HG03280 (cell line): ENCODE measurements around the gene INAVA.
"Not testable (repeated sequence)": the region's sequence is repeated elsewhere in the genome, so short reads cannot be mapped to it uniquely, and the experiment has no call there.

Source experiments
- ATAC-seq: cut with Tn5 transposase; IDR thresholded peaks from one replicate; pipeline ENCODE4 v1.9.1; 2021; ENCODE audit warnings: mild to moderate bottlenecking, moderate library complexity; ENCODE audit not compliant: unreplicated experiment

INAVA gene

DNA sequence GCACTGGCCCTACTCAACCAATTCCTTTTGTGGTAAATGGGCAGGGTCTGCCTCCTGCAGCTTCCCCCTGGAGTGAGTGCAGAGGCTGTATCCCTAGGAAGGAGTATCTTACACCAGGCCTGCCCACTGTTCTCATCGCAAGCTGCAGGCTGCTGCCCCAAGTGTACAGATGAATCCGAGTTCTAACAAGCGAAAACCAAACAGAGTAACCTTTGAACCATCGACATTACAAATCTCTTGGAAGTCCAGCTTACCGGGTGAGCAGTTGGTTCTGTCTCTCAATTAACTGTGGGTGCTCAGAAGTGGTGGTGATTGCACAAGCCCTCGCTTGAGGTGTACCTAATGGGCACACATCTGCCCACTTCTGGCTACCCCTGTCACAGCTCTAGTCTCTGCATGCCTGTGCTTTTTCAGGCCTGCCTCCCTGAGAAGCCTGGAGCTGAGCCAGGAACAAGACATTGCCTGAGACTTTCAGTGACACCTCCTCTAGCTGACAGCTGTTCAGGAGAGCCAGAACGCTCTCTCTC, 22.7 kb downstream of the INAVA start:
- ATAC-seq, result no peak

DNA sequence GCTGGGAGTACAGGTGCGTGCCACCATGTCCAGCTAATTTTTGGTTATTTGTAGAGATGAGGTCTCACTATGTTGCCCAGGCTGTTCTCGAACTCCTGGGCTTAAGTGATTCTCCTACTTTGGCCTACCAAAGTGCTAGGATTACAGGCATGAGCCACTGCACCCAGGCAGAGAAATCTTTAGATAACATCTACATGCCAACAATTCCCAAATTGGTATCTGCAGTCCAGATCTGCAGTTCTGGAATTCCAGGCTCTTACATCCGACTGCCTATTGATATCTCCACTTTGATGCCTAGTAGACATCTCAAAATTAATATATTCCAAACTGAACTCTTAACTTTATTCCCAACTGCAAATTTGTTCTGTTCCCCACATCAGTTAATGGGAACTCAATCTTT, 23.3 kb downstream of the INAVA start:
- no peak for ATAC-seq

GRCh38 chr1:200919386-200919785, 24.7 kb downstream of the INAVA start:
- ATAC-seq, result no peak

DNA sequence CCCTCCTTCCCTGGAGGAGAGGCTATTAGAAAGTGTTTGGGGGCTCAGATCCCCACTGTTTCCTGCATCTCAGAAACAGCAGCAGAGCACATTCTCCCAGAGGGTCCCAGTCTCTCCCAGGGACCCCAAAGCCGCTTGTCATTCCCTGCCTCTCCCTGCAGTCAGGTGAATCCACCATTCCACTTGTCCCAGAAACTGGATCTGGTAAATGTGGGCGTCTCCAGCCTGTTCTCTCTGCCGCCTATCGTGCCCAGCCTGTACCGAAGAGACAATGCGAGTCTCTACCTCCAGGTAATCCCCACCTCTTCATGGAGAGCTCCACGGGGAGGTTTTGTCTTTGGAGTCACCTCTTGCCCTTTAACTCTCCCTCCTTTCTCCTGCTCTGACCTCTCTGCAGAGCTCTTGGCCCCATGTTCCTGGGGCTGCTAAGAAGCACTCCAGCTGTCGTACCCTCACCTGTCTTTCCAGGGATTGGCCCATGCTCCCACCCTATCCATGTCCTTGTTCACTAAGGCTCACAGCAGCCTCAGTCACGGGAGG, 26.9 kb downstream of the INAVA start:
- ATAC-seq, result no peak

- ATAC-seq, result no peak
Observed at GRCh38 chr1:200922406-200922805, 27.7 kb downstream of the INAVA start.

GRCh38 chr1:200923601-200924000, 28.9 kb downstream of the INAVA start:
- ATAC-seq, result no peak

GRCh38 chr1:200925831-200926230, 31.1 kb downstream of the INAVA start:
- no peak for ATAC-seq

DNA sequence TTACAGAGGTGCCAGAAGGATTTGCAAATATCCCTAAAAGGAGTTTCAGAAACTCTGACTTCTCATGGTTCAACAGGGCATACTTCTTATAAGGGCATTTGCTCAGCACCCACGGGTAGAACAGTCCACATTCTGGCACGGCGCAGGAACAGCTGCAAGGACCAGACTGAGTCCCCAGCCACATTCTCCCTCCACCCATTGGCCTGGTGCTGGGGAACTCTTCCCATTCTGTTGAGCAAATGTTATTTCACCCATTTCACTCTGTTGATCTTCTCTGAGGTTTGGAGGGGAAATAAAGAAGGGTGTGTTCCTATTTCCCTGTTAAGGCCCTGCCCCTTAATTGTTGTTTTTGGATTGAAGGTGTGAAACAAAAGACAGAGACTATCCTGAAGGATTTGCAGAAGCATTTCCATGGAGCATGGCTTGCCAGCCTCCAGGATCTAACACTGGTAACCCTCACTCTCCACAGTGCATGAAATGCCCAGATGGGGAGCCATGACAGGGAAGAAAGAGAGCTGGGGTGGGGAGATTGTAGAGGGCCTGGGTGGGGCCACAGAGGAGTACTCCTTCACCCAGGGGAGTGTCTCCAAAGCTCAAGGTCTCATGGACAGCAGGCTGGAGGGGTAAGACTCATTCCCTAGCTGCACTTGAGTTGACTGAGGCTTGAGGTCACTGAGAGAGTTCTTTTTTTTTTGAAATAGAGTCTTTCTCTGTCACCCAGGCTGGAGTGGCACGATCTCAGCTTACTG, 35.0 kb downstream of the INAVA start:
- no peak for ATAC-seq

GRCh38 chr1:200930285-200930684, 35.6 kb downstream of the INAVA start:
- ATAC-seq, result not testable (repeated sequence)

DNA sequence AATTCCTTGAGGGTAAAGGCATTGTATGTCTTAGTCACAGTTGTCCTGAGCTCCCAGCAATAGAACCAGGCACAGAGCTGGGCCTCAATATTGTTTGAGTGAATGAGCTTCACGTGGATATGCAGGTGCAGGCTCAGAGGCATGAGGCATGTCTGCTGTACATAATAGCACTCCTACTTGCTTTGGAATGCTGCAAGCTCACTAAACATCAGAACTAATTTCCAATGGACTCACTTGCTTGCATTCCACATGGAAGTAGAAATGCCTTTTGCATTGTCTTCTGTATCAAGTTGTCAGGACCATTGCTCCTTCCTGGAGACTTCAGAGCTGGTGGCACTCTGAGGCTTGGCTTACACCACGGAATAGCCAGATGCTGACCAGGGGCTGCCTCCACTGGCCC, 37.1 kb downstream of the INAVA start:
- ATAC-seq, result no peak

- no peak for ATAC-seq
Observed at GRCh38 chr1:200934676-200935245, 40.1 kb downstream of the INAVA start.

GRCh38 chr1:200935286-200935962, 40.7 kb downstream of the INAVA start:
- ATAC-seq, result not testable (repeated sequence)

DNA sequence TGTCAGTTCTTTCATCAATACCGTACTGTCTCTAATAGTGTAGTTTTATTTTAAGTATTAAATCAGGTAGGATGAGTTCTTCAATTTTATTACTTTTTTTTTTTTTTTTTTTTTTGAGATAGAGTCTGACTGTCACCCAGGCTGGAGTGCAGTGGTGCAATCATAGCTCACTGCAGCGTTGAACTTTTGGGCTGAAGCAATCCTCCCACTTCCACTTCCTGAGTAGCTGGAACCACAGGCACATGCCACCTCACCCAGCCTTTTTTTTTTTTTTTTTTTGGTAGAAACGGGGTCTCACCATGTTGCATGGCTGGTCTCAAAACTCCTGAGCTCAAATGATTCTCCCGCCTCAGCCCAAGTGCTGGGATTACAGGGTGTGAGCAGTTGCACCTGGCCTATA, 44.3 kb downstream of the INAVA start:
- ATAC-seq, result no peak

GRCh38 chr1:200945111-200945510, 50.4 kb downstream of the INAVA start:
- no peak for ATAC-seq

DNA sequence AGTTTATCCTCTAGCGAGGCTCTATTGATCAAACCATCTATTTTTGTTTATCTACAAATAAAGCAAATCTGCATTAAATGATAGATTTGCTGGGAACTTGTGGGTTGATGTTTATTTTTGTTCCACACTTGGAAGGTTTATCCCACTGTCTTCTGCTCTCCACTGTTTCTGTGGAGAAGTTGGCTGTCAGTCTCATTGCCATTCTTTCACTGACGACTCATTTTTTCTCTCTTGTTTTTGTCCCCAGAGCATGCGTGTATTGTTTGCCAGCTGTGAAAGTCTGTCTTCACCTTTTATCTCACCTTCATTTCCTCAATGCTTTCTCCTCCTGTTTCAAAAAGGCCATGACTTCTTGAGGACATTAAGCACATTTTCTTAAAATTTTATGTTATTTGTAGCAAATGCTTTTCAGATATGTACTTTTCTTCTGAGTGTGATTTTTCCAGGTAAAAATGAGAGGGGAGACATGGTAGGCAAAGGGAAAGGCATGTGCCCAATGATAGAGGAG, 52.4 kb downstream of the INAVA start:
- no peak for ATAC-seq

- ATAC-seq, result no peak
Observed at GRCh38 chr1:200949626-200950025, 54.9 kb downstream of the INAVA start.

DNA sequence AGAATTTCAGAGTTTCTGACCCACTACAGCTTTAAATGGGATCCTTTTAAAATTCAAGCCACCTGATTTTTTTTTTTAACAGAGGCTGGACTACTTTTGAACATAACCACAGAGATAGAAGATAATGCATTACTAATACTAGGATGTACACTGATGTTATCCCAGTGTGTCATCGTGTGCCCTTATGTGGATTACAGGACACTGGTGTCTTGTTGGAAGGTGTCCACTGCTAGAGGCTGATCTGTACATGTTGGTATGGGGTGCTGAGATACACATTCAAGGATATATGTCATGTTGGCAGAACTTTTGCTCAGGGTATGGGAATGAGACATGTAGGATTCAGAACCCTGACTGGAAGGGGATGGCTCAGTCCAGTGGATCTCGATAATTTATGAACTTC, 56.3 kb downstream of the INAVA start:
- no peak for ATAC-seq

GRCh38 chr1:200954434-200954833, 59.7 kb downstream of the INAVA start:
- ATAC-seq, result no peak

- ATAC-seq, result no peak
Observed at GRCh38 chr1:200958597-200958996, 63.9 kb downstream of the INAVA start.

DNA sequence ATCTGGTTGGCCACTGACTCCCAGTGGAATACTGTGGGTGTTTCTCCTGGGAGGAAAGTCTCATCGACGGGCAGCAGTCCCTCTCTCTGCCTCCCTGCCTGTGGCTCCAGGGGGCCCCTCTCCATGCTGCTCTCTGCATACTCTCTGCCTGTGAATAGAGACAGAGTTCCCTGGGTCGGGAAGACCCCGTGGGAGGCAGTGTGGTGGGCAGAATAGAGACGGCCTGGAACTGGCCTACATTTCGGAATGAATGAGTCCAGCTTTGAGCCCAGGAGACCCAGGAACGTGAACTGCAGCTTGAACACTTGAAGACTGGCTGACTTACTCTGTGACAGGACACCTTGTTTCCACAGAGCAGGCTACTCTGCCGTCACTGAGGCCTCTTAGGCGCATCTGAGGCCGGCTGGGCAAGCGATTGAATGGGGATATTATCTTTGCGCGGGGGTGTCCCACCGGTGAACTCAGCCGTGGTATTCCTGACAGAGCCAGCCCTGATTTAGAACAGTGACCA, 64.8 kb downstream of the INAVA start:
- ATAC-seq, result no peak

DNA sequence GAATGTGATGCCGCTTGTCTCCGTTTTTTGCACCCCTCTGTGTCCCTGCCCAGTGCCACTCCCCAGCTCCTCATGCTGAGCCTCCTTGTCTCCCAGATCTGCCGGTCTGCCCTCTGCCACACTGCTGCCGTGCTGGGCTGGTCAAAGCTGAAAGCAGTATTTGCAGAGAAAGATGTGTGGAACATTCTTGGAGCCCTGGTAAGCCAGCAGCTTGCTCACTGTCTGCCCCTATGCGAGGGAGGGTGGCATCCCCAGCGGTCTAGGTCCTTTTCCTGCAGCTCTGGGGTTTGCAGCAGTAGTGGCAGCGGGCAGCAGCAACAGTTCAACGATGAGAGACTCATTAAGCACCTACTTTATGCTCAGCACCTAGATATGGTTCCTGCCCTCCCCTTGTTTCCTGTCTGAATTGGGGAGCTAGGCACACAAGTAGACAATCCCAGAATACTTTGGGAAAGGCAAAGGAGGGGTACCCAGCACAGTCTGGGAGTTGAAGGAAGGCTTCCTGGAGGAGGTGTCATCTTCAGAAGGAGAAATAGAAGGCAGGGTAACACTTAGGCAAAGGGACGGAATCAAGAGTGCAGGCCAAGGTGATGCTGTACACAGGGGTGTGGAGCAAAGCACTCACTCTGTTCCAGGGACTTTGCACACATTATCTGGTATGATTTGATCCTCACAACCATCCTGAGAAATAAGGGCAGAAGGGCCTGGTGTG, 65.7 kb downstream of the INAVA start:
- ATAC-seq, result no peak
